Measurements from ENCODE around the gene LRFN2.

Gene LRFN2

DNA sequence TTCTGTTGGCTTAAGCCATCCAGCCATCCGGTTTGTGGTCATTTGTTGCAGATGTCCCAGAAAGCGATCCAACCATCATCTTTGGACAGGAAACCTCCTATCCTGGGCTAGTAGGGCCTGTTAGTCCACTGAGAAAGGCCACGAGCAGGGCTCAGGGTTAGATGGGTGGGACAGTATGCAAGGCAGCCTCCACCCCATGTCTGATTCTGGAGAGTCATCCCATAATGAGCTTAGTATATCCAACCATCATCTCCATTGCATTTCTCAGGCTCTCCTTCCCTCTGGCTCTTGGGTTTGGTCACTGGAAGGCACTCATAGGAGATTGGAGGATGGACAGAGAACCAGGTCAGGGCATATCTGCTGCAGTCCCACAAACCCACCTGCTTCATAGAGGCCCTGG is 117.8 kb downstream of the LRFN2 start:
- no peak for DNase-seq

DNA sequence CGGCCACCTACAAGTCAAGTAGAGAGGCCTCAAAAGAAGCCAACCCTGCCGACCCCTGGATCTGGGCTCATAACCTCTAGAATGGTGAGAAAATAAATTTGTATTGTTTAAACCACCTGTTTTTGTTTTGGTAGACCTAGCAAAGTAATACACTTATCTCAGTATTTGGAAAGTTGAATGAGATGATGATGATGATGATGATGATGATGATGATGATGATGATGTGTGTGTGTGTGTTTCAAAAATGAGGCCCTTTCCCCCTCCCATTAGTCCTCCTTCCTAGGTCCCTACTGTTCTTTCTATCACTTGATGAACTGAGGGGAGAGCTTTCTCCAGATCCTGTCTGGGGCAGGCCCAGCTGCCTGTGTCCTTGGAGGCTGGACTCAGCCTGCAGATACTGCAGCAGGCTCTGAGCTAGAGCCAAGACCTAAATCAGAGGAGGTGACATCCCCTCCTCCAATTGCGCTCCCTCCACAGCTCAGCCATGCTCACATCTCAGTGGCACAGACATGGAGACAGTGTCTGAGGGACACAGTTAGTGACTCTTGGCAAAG is 120.1 kb downstream of the LRFN2 start:
- no peak for DNase-seq

DNA sequence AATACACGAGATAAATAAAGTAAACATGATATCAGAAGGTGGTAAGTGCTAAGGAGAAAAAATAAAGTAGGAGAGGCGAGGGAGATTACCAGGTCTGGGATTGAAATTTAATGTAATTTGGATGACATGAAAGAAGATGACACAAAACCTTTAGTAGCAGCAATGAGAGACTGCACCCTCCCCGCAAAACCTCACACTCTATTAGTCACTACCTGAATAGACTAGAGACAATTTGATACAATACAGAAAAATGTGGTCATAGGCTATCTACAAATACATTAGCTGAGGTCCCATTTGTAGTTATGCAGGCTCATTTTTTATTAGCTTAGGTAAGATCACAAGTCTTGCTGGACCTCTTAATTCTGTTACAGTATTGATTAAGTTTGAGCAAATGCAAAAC is 125.5 kb downstream of the LRFN2 start:
- DNase-seq: no peak

DNA sequence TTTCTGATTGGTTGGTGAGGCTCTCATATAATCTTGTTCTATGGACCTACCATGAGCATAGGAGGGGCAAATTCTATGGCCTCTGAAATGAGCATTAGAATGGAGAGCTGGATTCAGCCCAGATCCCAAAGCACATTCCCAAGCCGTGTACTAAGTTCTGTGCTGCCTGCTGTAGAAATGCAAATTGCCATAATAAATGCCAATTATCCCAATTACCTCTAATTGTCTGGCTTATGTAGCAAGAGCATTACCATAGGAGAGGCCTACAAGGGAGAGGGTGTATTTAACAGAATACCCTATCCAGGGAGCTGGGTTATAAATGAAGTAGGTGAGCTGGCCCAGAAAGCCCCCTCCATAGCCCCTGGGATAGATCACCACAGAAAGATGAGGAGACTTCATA is 126.8 kb downstream of the LRFN2 start:
- DNase-seq: no peak

DNA sequence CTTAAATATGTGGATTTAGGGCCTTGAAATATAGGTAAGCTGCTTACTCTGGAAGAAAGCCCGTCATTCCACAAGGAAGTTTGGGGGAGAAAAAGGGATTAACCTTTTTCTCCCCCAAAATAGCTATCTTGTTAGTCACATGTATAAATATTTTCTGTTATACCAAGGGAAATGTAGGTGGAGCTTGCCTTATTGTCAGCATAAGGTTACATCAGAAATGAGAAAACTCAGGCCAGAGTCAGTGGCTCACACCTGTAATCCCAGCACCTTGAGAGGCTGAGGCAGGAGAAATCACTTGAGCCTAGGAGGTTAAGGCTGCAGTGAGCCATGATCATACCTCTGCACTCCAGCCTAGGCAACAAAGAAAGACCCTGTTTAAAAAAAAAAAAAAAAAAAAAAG is 129.9 kb downstream of the LRFN2 start:
- no peak for DNase-seq

DNA sequence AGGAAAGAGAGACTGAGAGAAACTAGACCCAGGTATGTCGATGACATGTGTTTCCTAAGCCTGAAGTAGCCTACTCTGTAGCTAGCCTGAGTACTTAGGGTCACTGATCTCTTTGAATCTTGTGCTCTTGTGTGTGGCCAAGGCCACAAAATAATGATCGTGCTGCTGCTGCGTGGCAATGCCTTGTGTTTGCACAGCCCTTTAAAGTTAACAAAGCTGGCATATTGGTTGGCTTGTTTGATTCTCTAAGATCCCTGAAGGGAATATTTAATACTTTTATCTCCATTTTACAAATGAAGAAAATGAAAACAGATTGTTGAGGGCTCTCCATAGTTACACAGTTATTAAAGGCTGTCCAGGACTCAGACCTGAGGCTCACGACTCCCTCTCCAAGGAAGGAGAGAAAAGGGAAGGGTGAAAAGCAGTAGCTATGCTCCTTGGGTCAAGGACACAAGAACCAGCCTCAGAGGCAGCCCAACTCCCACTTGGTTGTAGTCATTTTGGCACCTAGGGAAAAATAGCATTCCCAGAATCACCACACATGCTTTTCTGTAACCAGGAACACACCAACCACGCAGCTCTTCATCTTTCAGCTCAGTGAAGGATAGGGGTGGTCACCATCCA is 130.7 kb downstream of the LRFN2 start:
- DNase-seq: no peak

DNA sequence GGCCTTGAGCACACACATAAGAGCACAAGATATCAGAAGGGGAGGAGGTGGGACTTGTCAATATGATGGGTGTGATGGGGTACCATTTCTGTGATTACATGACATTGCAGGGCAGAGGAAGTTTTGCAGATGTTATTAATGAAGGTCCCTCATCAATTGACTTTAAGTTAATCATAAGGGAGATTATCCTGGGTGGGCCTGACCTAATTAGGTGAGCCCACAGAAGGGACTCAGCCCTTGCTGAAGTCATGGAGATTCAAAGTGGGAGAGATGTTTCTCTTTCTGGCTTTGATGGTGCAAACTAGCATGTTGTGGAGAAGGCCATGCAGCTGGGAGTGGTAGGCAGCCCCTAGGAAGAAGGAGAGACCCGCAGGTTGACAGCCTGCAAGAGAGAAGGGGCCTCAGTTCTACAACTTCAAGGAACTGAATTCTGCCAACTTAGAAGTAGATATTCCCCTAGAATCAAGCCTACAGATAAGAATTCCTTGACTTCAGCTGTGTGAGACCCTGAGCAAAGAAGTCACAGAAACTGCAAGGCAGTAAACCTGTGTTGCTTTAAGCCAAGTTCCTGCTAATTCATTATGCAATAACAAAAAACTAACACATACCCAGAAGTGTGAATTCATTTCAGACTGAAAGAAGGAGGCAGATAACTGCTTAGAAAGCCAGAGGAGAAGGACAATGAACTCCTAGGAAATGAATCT is 131.3 kb downstream of the LRFN2 start:
- DNase-seq: no peak

DNA sequence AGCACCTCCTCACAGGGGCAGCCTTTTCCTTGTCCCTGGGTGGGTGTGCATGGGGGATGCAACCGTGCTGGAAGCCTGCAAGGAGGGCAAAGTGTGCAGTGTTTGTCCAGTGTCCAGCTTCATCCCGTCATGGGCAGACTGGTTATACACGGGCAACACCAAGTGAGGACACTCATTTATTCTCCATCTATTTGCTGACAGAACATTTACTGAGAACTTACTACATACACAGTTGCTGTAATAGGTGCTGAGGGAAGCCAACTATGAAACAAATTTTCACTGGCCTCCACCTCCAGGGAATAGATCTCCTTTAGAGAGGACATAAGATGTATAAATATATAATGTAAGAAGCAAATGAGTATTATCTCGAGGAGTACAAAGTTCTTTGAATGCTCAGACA is 136.7 kb downstream of the LRFN2 start:
- no peak for DNase-seq

DNA sequence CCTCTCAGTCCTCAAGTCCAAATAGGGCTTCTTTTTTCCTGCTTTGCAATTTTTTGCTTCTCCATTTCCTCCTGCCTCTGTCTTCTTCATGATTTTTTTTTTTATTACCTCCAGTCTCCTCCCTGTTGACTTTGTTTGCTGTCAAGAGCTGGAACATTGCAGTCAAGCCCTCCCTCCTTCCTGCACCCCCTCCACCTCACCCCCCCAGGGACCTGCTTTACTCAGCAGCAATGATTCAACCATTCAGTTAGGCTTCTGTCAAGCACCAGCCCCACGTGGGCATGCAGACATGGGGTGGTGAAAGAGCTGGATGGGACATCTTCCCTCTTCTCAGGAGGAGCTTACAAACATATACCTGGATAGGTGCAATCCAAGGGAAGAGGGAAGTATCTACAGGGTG is 142.4 kb downstream of the LRFN2 start:
- DNase-seq: no peak

DNA sequence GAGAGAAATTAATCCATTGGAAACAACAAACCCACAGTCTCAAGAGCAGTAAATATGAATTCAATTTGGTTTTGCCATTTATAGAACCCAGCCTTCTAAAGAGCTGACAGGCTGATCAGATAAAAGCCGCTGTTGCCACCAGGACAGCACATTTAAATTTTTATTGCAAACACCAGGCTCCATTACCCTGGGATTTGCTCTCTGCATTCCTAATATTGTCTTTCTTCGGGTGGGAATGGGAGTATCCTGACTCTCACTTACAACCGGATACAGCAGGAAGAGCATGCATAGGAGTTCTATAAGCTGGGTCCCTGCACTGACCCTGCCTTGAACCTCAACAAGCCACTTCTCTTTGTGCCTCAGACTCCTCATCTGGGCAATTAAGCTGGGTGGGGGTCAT is 142.9 kb downstream of the LRFN2 start:
- no peak for DNase-seq

DNA sequence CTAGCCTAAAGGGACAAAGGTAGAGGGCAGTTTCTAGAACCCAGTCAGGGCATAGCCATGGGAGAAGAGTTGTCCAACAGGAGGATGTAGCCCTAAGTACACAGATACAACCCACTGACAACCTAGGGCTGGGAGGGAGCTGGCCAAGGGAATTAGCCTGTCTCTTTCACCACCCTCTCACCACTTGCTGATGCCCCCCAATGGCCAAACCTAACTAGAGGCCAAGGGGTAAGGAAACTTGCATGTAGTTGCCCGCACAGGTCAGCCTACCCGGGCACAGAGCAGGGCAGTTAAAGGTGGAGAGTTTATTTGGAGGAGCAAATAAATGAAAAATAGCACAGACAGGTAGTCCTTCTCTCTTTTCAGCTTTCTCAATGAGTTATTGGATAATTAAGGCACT is 143.3 kb downstream of the LRFN2 start:
- no peak for DNase-seq

DNA sequence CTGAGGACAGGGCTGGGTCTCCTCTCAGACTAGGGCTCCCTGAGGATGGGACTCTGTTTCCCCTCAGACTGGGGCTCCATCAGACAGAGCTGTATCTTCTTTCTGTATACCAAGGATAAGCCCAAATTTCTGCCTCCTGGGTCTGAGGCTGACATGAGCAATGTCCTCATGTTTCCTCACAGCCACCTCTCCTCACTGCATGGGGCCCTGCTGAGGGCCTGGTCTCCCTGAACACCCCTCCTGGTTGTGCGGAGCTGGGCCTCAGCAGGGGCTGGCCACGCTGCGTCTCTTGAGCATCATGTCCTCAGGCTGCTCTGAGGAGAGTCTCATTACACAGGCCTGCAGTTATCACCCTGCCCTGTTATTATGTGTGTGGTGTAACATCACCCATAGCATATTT is 144.6 kb downstream of the LRFN2 start:
- DNase-seq: no peak

DNA sequence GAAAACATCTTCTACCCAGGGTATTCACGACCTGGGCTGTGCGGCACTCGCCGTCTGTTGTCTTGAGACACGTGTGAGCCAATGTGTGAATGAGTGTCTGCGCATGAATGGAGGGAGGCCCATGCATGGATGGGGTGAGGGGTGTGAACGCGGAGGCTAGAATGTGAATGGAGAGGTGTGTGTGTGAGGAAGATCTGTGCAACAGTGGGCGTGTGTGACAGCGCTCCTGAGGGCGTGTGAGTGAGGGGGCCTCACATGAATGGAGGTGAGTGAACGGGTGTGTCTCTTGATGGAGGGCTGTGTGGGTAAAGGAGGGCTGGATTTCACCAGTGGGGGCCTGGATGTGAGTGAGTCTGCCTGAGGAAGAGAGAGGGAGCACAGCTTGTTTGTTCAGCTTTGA is 146.0 kb downstream of the LRFN2 start:
- no peak for DNase-seq

DNA sequence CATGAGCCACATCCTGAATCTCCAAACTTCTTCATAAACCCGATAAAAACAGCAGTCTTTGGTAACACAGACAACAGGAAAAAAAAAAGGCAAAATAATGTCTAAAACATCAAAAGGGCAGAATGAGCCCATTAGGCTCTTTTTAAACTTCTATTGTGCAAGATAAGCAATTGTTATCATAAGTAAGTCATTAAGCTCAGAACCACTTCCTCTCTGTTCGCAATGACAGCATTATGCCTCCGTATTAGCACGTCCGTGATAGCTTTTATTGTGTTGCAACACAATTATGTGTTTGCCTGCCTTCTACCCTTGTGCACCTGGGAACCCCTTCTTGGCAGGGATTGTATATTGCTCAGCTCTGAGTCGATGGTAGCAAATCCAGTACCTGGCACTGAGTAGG is 147.1 kb downstream of the LRFN2 start:
- peak; percentile 29 for DNase-seq

DNA sequence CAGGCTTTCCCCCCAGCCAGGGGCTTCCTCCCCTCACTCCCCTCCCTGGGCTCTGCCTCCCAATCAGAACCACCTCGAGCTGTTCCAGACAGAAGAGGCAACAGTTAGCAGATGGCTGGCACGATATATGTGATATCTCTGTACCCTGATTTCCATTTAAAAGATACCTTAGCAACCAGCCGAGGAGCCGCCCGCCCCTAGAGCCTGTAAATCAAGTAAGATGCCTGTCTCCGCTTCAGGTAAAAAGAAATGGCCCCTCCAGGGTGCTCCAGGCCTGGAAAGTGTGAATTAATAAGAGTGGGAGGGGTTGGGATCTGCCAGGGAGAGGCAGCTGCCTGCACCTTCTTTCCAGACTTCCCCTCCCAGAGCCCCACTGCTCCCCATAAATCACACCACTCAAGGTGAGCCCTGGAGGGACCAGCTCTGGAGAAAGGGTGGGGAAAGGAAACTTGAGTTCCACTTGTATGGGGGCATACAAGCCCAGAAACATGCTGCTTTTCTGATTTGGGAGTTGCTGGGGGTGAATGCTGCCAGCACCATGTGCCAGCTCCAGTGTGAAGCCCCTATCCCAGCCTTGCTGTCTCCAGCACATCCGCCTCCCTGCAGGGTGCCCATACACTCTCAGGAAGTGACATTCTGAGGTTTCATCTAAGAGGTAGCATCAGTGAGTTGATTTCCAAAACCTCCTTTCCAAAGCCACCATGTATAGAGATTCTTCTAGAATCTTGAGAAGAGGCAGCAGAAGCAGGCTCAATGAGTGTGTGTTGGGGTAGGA is 148.0 kb downstream of the LRFN2 start:
- no peak for DNase-seq

DNA sequence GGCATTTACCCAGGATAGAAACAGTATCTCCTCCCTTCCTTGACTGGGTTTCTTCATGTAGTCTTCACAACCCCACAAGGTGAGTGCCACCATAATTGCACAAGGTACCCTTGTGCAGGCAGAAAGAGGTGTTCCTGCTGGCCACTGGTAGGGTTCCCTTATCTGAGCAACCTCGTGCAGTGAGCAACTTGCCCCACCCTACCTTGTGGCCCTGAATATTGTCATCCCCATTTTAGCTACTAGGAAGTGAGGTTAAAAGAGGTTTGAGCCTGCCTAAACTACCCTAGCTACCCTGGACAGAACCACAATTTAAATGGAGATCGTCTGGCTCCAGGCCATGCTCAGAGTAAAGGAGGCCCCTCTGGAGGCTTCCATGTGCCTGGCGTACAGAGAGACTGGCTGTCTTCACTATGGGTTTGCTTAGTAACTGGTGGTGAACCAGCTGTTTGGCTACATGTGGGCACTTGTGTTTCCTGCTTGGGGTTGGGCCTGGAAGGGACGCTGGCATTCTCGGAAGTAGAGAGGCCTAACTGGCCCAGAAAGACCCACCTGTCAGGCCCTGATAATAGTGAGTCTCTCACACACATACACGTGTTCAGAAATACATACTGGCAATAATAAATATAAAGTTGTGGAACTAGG is 148.8 kb downstream of the LRFN2 start:
- no peak for DNase-seq

DNA sequence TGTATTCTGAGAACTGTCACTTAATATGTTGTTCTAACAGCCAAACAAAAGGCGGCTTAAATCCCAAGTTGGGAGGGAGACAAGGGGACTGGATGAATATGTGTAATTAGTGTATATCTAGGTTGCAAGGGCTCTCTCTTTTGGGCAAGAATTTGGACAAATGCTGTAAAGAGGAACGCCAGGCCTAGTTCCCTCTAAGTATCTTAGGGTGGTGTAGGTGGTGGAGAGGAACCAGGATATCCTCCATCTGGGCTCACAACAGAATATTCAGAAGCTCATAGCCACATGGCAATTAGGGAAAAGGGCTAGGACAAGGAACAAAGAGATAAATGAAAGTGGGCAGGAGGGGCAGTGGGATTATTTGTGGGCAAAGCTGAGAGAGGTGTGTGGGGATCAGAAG is 149.5 kb downstream of the LRFN2 start:
- DNase-seq: no peak

DNA sequence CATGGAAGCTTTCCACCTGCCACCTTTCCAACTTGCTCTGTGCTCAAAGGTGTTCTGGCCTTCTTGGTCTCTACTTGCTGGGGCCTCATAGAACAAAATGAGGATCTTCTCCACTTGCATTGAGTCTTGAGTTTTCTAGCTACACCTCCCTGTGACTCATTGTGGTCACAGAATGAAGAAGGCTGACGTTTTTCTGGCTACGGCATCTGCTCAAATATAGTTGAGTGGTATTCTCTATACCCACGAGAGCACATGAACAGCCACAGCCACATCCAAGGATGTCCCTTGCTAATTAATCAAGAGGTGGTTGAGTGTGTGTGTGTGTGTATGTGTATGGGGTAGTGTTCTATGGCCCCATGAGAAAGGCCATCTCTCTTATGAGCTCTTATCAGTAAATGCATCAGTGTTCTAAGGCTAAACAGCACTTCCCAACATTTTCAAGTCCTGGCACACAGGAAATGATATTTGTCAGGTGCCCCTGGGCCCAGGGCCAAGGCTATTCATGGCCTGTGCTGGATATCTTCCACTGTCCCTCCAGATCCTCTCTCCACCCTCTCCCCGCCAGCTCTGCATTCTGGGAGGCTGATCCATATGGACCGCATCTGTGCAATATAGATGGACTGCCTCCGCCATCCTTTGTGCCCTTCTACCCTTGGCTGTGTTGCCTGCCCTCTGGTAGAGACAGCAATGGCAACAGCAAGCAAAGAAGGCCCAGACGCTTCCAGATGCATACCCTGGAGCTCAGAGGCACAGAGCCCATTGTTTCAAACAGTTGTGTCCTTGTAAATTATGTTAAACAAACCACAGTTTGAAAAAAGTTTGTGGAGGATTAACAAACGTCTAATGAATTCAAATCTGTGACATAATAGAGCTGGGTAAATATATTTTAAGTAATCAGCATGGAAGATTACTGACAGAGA is 150.2 kb downstream of the LRFN2 start:
- DNase-seq: peak; percentile 16

DNA sequence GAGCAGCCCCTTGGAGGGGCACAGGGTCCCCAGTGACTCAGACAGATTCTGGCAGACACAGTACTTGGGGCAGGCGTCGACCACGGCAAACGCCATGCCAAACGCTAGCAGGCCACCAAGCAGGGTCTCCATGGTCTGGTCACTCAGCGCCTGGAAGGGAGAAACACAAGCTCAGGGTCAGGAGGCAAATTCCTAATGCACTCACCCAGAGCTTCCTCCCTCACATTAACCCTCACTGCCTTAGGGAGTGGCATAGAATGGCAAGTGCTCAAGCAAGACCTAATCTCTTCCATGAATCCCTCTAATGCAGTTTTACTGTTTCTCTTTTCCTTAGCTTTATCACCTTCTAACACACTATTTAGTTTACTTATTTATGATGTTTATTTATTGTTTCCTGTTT is 154.2 kb downstream of the LRFN2 start:
- DNase-seq: no peak

DNA sequence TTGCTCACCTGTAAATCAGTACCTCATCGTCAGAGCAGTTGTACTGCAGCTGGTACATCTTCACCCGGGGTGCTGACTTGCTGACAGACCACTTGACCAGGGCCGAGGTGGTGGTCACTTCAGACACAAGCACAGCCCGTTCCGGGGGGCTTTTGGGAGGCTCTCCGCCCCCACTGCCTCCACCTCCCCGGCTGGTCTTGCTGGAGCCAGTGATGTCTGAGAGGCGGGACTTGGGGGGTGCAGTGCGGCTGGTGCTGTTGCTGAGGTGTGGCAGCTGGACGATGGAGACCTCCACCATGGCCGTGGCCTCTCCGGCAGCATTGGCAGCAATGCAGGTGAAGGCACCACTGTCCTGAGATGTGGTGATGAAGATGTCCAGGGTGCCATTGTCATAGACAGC is 155.5 kb downstream of the LRFN2 start:
- no peak for DNase-seq

DNA sequence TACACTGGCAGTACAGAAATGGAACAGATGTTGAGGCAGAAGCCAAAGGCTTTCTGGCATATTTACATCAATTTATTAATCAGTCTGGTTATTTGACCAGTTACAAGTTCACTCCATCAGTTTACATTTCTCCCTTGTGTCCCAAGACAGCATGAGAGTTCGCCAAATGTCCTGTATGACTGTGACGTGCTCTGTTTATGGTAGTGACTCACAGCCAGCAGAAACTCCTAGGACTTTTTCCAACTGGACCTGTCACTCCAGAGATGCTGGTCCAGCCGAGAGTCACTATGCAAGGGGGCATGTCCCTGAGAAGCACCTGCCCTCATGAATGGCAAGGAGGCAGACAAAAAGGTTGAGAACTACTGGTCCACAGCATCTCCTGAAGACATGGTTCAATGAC is 160.0 kb downstream of the LRFN2 start:
- DNase-seq: no peak

DNA sequence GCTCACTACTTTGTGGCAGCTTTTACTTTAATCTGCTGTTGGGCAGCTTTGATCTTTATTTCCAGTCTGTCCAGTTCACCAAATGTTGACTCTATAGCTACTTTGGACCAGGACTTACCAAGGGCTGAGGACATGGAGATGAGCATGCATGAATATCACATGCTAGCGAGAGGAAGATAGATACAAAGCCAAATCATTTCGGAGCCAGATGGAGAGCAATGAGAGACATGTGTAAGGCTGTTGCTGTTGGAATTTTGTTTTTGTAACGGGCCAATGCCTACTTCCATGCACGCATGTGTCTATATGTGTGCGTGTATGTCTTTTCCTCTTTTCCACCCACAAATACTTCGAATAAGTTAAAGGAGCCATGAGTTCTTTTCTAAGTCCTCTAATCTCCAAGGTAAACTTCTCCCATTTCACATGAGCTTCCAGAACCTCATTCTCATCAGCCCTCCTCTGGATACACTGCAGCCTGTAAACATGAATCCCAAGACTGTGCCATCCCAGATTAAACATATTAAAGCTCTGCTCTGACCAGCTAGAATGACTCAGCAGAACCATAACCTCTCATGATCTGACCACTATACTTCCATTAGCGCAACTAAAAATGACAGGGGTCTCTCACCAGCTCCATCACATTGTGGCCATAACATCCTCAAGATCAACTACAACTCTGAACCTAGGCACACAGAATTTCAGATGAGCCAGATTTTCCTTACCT is 160.7 kb downstream of the LRFN2 start:
- DNase-seq: no peak

Measured in RPMI8226 (cell line).